ENCODE data around the gene MIER1.

- TF ChIP-seq POLR2A (IDR thresholded peaks at IDR 0.05; ENCODE audit: low read depth) (no peak), CTCF (IDR thresholded peaks at IDR 0.05) (no peak), POLR2AphosphoS5 (IDR thresholded peaks at IDR 0.05) (no peak)
These were observed 29.4 kb downstream of the MIER1 start for GRCh38 chr1:66954208-66954607.
